A549 (cell line): ENCODE measurements around the gene ECM2. TPM values are rescaled to one million over a fixed set of nuclear protein-coding genes. Genes with fewer than 3 reads are reported as not detected.

Experiments
- ATAC-seq, 2 experiments: fragments of 200-7000 bp in 1 of 2; fragments of >200 bp in 1 of 2; cut with Nextera tagmentation in 1 of 2; cut with Tn5 transposase in 1 of 2; 3 replicates each; pipeline versions ENCODE4 v1.8.0 to v1.9.1; 2018 to 2020; ENCODE audit warnings: mild to moderate bottlenecking in 1 of 2, moderate library complexity in 1 of 2
- CTCF ChIA-PET: fragments of 300-600 bp; sonication (Branson Sonifier 250); formaldehyde crosslinking; extraction: SDS; loops from one replicate; lab custom pipeline; 2021; ENCODE audit warnings: antibody characterized with exemption, inconsistent platforms; lab: Yijun Ruan, JAX
- POLR2A ChIA-PET: fragments of 350-600 bp; formaldehyde crosslinking; extraction: SDS; loops from one replicate; lab custom pipeline; 2021; ENCODE audit warnings: antibody characterized with exemption, inconsistent platforms; lab: Yijun Ruan, JAX
- DNase-seq, 2 experiments: peaks; one replicate each; pipeline versions ENCODE4 v3.0.0 to v3.0.0-alpha.2; 2011 to 2016; ENCODE audit warnings: low read depth in 1 of 2, low spot score in 1 of 2
- FAIRE-seq: peaks from 2 replicates; lab custom pipeline; 2011; peaks lifted over from hg19 to GRCh38; lab: Jason Lieb, UNC
- H3K27ac ChIP-seq, 2 experiments: fragments of >200 bp; sonication (Bioruptor Twin); formaldehyde crosslinking; 3 replicates each; pipeline ENCODE4 v1.5.1; 2016 to 2017
- H3K4me1 ChIP-seq: fragments of >200 bp; sonication (Bioruptor Twin); formaldehyde crosslinking; 3 replicates; pipeline ENCODE4 v1.6.1; 2016
- H3K4me2 ChIP-seq: fragments of >200 bp; sonication (Bioruptor Twin); formaldehyde crosslinking; 3 replicates; pipeline ENCODE4 v1.6.1; 2016
- H3K4me3 ChIP-seq: fragments of >200 bp; sonication (Bioruptor Twin); formaldehyde crosslinking; 3 replicates; pipeline ENCODE4 v1.5.1; 2016
- H3K9me3 ChIP-seq: fragments of >200 bp; sonication (Bioruptor Twin); formaldehyde crosslinking; 3 replicates; pipeline ENCODE4 v1.6.1; 2016
- CBX2 ChIP-seq: fragments of 200-600 bp; sonication (generic); IDR thresholded peaks from 2 replicates; pipeline ENCODE4 v1.6.1; 2016; ENCODE audit warnings: low read depth, mild to moderate bottlenecking, borderline replicate concordance
- EHMT2 ChIP-seq: fragments of 200-600 bp; sonication (generic); IDR thresholded peaks from 2 replicates; pipeline ENCODE4 v1.6.1; 2016; ENCODE audit warnings: antibody characterized with exemption, low read depth, mild to moderate bottlenecking, moderate library complexity
- EP300 ChIP-seq, 2 experiments: fragments of >200 bp; sonication (Bioruptor Twin); formaldehyde crosslinking; IDR thresholded peaks; 2 replicates in 1 of 2; 3 replicates in 1 of 2; pipeline ENCODE4 v1.6.1; 2016 to 2017
- ESRRA ChIP-seq: fragments of 150-350 bp; IDR thresholded peaks from 2 replicates; pipeline ENCODE4 v1.6.1; 2014; ENCODE audit warnings: mild to moderate bottlenecking, low read length, borderline replicate concordance
- FOSL2 ChIP-seq, 2 experiments: fragments of 450-650 bp in 1 of 2; fragments of >200 bp in 1 of 2; sonication (Bioruptor Twin) in 1 of 2; formaldehyde crosslinking; IDR thresholded peaks; 2 replicates each; pipeline versions ENCODE4 v1.5.0 to v1.6.1; 2016 to 2020; ENCODE audit warnings: mild to moderate bottlenecking in 1 of 2, moderate library complexity in 1 of 2
- HOXA7 ChIP-seq: fragments of 250-450 bp; sonication (Bioruptor Pico); IDR thresholded peaks from 2 replicates; pipeline ENCODE4 v1.5.0; 2020; ENCODE audit warnings: mild to moderate bottlenecking, moderate library complexity
- KDM5A ChIP-seq: fragments of 200-600 bp; sonication (generic); IDR thresholded peaks from 2 replicates; pipeline ENCODE4 v1.6.1; 2016; ENCODE audit warnings: antibody characterized with exemption, mild to moderate bottlenecking
- MAFK ChIP-seq: fragments of 450-650 bp; IDR thresholded peaks from 2 replicates; pipeline ENCODE4 v1.6.1; 2014; ENCODE audit not compliant: partially characterized antibody
- MAZ ChIP-seq: fragments of 150-350 bp; IDR thresholded peaks from 2 replicates; pipeline ENCODE4 v1.6.1; 2014; ENCODE audit warnings: antibody characterized with exemption, low read depth, low read length, borderline replicate concordance
- MYC ChIP-seq: IDR thresholded peaks from 2 replicates; pipeline ENCODE4 v1.6.1; 2012; ENCODE audit warnings: mild to moderate bottlenecking, inconsistent platforms, low read length, improper control_type of control experiment, borderline replicate concordance
- NFE2L2 ChIP-seq: fragments of 150-350 bp; conservative IDR thresholded peaks from 2 replicates; pipeline ENCODE4 v1.6.1; 2014; ENCODE audit warnings: low read length
- NR3C1 ChIP-seq: fragments of >200 bp; sonication (Bioruptor Twin); formaldehyde crosslinking; IDR thresholded peaks from 3 replicates; pipeline ENCODE4 v1.6.1; 2017
- RAD21 ChIP-seq, 2 experiments: fragments of >200 bp in 1 of 2; sonication (Bioruptor Twin) in 1 of 2; formaldehyde crosslinking in 1 of 2; IDR thresholded peaks in 1 of 2; conservative IDR thresholded peaks in 1 of 2; 2 replicates in 1 of 2; 3 replicates in 1 of 2; pipeline ENCODE4 v1.6.1; 2012 to 2018; ENCODE audit warnings: inconsistent platforms in 1 of 2
- SMC3 ChIP-seq: fragments of >200 bp; sonication (Bioruptor Twin); formaldehyde crosslinking; IDR thresholded peaks from 3 replicates; pipeline ENCODE4 v1.6.1; 2018; ENCODE audit warnings: inconsistent platforms
- TFCP2L1 ChIP-seq: fragments of 250-450 bp; sonication (Bioruptor Pico); IDR thresholded peaks from 2 replicates; pipeline ENCODE4 v1.5.0; 2021; ENCODE audit warnings: mild to moderate bottlenecking
- TP53 ChIP-seq: fragments of 250-450 bp; sonication (Bioruptor Pico); IDR thresholded peaks from 2 replicates; pipeline ENCODE4 v1.5.0; 2021; ENCODE audit warnings: mild to moderate bottlenecking, moderate library complexity
- WGBS: methylation state at CpG from one replicate; pipeline ENCODE4 v1.1.6; 2017; ENCODE audit errors: missing lambda C conversion rate; 5-methylcytosine and 5-hydroxymethylcytosine counted together
- polyA plus RNA-seq, 4 experiments: library from polyadenylated mRNA; depleted of rRNA in 3 of 4; stranded (reverse); fragments of >200 nt; fragmentation: RNase III in 1 of 4; extraction: RNeasy Plus Mini Kit Qiagen cat#74134 plus additional on column Dnase treatment in 1 of 4; gene quantifications; 2 replicates in 3 of 4; 3 replicates in 1 of 4; pipeline ENCODE4 v1.2.3, GENCODE V29; 2011 to 2017
- TF ChIP-seq, protein P1 (sequence below): fragments of 200-600 bp; sonication (generic); IDR thresholded peaks from 2 replicates; pipeline ENCODE4 v1.6.1; 2016; ENCODE audit warnings: antibody characterized with exemption, mild to moderate bottlenecking, moderate library complexity
- TF ChIP-seq, protein P2 (sequence below): IDR thresholded peaks from 2 replicates; pipeline ENCODE4 v1.6.1; 2012
- TF ChIP-seq, protein P3 (sequence below): fragments of 450-650 bp; IDR thresholded peaks from 2 replicates; pipeline ENCODE4 v1.6.1; 2014; ENCODE audit warnings: antibody characterized with exemption
- TF ChIP-seq, protein P4 (sequence below): fragments of >200 bp; sonication (Bioruptor Twin); formaldehyde crosslinking; IDR thresholded peaks from 3 replicates; pipeline ENCODE4 v1.5.1; 2016
- TF ChIP-seq, protein P5 (sequence below): fragments of 150-350 bp; IDR thresholded peaks from 2 replicates; pipeline ENCODE4 v1.6.1; 2014; ENCODE audit warnings: low read depth, mild to moderate bottlenecking, low read length

Gene ECM2
- polyA plus RNA-seq, 2 of the 4 experiments (the other 2 are of a cell fraction) = 0.35 to 0.43 TPM

DNA sequence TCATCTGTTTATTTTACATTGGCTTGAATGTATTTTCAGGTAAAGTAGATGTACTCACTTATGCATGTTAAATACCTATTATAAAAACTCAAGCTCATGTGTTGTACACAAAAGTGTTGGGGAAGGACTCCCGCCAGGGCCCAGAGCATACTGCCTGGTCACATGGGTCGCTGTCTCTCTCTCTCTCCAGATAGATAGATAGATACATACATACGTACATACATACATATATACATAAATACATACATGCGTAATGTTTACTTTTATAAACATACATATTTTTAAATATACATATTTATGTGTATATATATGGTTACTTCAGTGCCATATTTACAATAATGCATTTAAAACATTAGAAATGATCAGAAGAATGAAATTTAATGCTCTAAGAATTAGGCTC lies 78.2 kb downstream of the ECM2 start (continued):
- TF ChIP-seq, protein P1, sequence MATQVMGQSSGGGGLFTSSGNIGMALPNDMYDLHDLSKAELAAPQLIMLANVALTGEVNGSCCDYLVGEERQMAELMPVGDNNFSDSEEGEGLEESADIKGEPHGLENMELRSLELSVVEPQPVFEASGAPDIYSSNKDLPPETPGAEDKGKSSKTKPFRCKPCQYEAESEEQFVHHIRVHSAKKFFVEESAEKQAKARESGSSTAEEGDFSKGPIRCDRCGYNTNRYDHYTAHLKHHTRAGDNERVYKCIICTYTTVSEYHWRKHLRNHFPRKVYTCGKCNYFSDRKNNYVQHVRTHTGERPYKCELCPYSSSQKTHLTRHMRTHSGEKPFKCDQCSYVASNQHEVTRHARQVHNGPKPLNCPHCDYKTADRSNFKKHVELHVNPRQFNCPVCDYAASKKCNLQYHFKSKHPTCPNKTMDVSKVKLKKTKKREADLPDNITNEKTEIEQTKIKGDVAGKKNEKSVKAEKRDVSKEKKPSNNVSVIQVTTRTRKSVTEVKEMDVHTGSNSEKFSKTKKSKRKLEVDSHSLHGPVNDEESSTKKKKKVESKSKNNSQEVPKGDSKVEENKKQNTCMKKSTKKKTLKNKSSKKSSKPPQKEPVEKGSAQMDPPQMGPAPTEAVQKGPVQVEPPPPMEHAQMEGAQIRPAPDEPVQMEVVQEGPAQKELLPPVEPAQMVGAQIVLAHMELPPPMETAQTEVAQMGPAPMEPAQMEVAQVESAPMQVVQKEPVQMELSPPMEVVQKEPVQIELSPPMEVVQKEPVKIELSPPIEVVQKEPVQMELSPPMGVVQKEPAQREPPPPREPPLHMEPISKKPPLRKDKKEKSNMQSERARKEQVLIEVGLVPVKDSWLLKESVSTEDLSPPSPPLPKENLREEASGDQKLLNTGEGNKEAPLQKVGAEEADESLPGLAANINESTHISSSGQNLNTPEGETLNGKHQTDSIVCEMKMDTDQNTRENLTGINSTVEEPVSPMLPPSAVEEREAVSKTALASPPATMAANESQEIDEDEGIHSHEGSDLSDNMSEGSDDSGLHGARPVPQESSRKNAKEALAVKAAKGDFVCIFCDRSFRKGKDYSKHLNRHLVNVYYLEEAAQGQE = no peak
- TF ChIP-seq TFCP2L1 (no peak), MAFK (no peak)

DNA sequence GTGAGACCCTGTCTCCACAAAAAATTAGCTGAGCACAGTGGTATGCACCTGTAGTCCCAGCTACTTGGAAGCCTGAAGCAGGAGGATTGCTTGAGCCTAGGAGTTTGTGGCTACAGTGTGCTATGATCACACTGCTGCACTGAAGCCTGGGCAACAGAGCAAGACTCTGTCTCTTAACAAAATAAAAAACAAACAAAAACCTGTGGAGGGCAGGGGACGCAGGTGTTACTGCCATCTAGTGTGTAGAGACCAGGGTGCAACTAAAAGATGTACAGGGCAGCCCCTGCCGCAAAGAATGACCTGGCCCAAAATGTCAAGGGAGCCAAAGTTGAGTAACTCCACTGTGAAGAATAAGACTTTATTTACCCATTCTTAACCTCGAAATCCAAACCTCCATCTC lies 80.6 kb downstream of the ECM2 start:
- 20% methylated on average over 3 of the region's 3 CpGs for WGBS

More for the DNA sequence above, 80.6 kb downstream of the ECM2 start:
- Histone ChIP-seq H3K4me2 (no peak overlapping the region), H3K27ac (no peak overlapping the region), H3K9me3 (no peaks in the 10 kb centered on the region), H3K4me3 (no peak overlapping the region), H3K4me1 (no peaks in the 10 kb centered on the region)
- DNase-seq = peak; percentile 24 to 25
- FAIRE-seq = no peak
- CTCF ChIA-PET = interaction anchor here (0.7 to 1.0 kb wide), 3 partner anchors 8 to 122 kb away, joined by 3 read pairs; no protein-coding TSS in a partner anchor
- POLR2A ChIA-PET = no interaction called here
- TF ChIP-seq KDM5A = no peak
- no peak for TF ChIP-seq NR3C1
- 0 out of 3 replicates have a peak, but pooled peaks have one; percentile 32 for TF ChIP-seq SMC3
- TF ChIP-seq MAFK = no peak
- TF ChIP-seq, protein P2, sequence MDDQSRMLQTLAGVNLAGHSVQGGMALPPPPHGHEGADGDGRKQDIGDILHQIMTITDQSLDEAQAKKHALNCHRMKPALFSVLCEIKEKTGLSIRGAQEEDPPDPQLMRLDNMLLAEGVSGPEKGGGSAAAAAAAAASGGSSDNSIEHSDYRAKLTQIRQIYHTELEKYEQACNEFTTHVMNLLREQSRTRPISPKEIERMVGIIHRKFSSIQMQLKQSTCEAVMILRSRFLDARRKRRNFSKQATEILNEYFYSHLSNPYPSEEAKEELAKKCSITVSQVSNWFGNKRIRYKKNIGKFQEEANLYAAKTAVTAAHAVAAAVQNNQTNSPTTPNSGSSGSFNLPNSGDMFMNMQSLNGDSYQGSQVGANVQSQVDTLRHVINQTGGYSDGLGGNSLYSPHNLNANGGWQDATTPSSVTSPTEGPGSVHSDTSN = no peak
- TF ChIP-seq, protein P1 = no peak
- TF ChIP-seq EHMT2 = no peak
- no peak for TF ChIP-seq MAZ
- TF ChIP-seq, protein P3, sequence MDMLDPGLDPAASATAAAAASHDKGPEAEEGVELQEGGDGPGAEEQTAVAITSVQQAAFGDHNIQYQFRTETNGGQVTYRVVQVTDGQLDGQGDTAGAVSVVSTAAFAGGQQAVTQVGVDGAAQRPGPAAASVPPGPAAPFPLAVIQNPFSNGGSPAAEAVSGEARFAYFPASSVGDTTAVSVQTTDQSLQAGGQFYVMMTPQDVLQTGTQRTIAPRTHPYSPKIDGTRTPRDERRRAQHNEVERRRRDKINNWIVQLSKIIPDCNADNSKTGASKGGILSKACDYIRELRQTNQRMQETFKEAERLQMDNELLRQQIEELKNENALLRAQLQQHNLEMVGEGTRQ = no peak
- no peak for TF ChIP-seq NFE2L2
- TF ChIP-seq FOSL2 (IDR thresholded peaks at IDR 0.05) = no peak
- no peak for TF ChIP-seq FOSL2 (CRISPR knock-in tag; IDR thresholded peaks at IDR 0.05)
- TF ChIP-seq TP53 (CRISPR knock-in tag) = no peak
- peak; percentile 38 to 46; a peak in 4 of 5 replicates for TF ChIP-seq RAD21 (conservative IDR thresholded peaks at IDR 0.05 in 1 of 2, IDR thresholded peaks at IDR 0.05 in 1 of 2)
- TF ChIP-seq, protein P4, sequence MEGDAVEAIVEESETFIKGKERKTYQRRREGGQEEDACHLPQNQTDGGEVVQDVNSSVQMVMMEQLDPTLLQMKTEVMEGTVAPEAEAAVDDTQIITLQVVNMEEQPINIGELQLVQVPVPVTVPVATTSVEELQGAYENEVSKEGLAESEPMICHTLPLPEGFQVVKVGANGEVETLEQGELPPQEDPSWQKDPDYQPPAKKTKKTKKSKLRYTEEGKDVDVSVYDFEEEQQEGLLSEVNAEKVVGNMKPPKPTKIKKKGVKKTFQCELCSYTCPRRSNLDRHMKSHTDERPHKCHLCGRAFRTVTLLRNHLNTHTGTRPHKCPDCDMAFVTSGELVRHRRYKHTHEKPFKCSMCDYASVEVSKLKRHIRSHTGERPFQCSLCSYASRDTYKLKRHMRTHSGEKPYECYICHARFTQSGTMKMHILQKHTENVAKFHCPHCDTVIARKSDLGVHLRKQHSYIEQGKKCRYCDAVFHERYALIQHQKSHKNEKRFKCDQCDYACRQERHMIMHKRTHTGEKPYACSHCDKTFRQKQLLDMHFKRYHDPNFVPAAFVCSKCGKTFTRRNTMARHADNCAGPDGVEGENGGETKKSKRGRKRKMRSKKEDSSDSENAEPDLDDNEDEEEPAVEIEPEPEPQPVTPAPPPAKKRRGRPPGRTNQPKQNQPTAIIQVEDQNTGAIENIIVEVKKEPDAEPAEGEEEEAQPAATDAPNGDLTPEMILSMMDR = peak; percentile 53
- TF ChIP-seq CBX2 = no peak
- TF ChIP-seq, protein P5, sequence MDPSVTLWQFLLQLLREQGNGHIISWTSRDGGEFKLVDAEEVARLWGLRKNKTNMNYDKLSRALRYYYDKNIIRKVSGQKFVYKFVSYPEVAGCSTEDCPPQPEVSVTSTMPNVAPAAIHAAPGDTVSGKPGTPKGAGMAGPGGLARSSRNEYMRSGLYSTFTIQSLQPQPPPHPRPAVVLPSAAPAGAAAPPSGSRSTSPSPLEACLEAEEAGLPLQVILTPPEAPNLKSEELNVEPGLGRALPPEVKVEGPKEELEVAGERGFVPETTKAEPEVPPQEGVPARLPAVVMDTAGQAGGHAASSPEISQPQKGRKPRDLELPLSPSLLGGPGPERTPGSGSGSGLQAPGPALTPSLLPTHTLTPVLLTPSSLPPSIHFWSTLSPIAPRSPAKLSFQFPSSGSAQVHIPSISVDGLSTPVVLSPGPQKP = no peak
- TF ChIP-seq HOXA7 (CRISPR knock-in tag) = no peak
- TF ChIP-seq ESRRA = no peak
- no peak for TF ChIP-seq EP300 (IDR thresholded peaks at IDR 0.05)
- no peak for TF ChIP-seq MYC
- peak; percentile 77 to 81 for ATAC-seq
